RKO (cell line): Measurements from ENCODE around the gene U2AF2.

Source experiments
- DNase-seq: peaks from one replicate; pipeline ENCODE4 v3.0.0-alpha.2; 2016; ENCODE audit warnings: low spot score

Gene U2AF2

DNA sequence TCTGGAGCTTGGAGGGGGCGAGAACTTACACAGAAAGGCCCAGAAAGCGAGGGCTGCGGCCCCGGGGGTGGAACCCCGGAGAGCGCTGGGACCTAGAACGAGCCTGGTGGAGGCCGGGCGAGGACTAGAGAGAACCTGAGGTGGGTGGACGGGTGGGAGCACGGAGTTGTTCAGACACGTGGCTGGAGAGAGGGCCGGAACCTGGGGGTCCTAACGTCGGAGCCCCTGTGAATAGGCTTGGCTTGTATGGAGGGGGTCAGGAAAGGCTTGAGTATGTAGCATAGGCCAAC is 11.0 kb upstream of the U2AF2 start:
- no peak for DNase-seq

GRCh38 chr19:55644191-55644833 is 10.5 kb upstream of the U2AF2 start:
- no peak for DNase-seq

GRCh38 chr19:55644842-55645511 is 9.9 kb upstream of the U2AF2 start:
- DNase-seq, result peak; percentile 47

DNA sequence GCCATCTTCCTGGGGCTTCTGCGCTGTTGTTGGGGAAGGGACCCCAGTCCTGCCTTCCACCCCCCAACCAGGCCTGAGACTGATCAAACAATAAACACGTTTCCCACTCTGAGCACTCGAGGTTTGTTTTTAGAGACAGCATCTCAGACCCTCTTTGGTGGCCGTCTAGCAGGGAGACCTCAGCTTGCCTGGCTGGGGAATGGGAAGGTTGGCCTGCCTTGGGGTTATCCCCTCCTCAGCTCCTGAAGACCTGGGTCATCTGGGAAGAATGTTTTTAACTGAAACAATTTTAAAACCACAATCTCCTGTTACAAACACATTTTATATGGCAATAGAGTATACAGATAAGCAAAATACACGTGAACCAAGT is 9.3 kb upstream of the U2AF2 start:
- DNase-seq, result no peak

GRCh38 chr19:55646889-55647731 is 7.7 kb upstream of the U2AF2 start:
- peak; percentile 34 for DNase-seq

DNA sequence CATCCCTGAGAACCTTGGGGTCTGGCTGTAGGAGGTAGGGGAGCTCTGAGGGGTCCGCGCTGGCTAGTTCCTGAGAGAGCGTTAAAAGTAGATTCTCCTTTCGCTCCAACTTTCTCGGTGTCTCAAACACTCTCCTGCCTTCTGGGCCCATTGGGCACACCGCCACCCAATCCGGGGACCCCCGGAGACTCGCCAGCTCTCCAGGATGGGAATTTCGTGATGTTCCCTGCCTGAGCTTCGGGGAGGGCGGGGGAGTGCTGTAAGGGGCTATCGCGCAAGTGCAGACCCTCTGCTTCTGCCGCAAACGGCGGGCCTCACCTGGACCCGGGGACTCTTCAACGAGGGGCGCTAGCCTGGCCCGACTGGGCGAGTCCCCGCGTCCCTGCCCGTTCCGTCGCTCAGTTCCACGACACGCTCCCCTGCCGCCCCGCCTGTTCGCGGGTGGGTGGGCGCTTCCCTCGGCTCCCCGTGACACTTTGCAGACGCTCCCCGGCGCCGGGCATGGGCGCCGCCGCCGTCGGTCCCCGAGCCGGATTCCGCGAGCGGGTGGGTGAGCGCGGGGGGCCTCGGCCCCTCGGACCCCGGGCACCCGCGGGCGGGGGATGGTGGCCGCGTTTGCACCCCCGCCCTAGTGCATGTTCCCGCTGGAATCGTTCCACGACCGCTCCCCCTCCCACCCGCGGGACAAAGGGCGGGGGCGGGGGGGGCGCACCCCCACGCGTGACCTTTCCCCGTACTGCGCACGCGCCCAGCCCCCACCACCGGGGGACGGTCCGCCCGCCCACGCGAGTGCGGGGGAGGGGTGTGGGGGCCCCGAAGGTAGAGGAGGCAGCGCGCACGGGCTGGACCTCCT is 6.9 kb upstream of the U2AF2 start, which contains the start of gene CCDC106:
Gene CCDC106, plus strand, starts transcription at position 481 of the 853 bp plus-strand sequence. CDS start 835 bp downstream, outside the sequence.
- DNase-seq, result no peak

GRCh38 chr19:55648585-55649267 is 6.1 kb upstream of the U2AF2 start:
- DNase-seq, result no peak

DNA sequence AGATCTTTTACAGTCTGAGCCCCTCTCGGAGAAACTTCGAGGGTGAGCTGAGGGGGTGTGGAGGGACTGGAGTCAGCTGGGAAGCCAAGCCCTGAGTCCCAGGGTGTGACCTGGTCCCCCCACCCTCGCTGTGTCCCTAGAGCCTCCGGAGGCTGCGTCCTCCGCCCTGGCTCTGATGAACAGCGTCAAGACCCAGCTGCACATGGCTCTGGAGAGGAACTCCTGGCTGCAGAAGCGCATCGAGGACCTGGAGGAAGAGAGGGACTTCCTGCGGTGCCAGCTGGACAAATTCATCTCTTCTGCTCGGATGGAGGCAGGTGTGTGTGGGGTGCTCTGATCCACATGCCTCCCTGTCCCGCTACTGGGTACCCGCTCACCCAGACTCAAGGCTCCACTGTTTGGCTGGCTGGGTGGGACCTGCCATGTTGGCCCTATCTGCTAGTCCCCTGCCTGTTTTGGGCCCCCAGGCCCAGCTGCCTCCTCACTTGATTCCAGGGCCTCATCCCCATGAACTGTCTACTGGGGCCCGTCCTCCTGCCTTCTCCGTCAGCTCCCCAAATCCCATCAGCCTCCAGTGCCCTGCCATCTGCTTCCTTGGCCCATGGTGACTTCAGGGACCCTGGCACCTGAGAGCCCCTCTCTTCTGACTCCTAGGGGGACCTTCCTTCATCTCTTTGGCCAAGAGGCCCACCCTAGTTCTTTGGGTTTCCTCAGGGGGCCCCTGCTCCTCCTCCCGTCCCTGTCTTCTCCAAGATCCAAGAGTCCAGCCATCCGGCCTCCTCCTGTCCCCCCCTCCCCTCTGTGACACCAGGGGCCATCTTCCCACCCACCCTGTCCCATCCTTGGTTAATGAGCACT is 5.3 kb upstream of the U2AF2 start:
- no peak for DNase-seq

GRCh38 chr19:55650126-55650557 is 4.7 kb upstream of the U2AF2 start:
- DNase-seq, result no peak

DNA sequence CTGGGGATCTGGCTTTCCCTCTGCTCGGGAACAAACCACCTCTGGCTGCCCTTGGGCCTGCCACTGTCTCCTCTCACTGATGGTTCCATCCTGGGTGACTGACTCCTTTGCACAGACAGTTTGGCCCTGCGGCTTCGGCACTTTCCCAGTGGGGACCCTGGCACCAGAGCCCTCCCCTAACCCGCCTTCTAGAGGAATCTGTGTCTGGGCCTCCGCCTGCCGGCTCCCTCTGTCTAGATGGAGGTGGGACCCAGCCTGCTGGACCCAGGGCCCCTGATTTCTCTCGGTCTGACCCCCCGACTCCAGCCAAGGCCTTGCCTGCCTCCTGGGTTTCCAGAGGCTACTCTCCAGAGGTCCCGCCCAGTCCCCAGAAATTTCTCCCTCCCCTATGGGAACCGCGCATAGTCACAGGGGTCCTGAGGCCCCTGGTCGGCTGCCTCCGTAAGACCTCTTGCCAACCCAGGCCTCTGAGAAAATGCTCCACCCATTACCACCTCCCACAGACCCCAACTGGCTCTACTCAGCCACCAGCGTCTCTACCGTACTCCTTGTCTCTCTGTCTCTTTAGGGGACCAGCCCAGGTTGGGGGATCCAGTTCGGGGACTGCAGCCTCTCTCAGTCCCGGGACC is 4.1 kb upstream of the U2AF2 start:
- DNase-seq, result no peak

DNA sequence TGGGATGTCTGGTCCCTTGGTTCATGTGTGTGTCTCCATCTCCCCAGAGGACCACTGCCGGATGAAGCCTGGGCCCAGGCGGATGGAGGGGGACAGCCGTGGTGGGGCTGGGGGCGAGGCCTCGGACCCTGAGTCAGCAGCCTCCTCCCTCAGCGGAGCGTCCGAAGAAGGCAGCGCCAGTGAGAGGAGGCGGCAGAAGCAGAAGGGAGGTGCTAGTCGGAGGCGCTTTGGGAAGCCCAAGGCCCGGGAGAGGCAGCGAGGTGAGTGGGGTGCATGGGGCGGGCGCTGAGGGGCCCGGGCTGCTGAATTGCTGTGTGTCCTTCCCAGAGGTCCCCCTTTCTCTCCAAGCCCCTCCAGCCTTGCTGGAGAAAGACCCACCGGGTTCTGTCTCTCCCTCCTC is 3.6 kb upstream of the U2AF2 start:
- DNase-seq, result no peak

DNA sequence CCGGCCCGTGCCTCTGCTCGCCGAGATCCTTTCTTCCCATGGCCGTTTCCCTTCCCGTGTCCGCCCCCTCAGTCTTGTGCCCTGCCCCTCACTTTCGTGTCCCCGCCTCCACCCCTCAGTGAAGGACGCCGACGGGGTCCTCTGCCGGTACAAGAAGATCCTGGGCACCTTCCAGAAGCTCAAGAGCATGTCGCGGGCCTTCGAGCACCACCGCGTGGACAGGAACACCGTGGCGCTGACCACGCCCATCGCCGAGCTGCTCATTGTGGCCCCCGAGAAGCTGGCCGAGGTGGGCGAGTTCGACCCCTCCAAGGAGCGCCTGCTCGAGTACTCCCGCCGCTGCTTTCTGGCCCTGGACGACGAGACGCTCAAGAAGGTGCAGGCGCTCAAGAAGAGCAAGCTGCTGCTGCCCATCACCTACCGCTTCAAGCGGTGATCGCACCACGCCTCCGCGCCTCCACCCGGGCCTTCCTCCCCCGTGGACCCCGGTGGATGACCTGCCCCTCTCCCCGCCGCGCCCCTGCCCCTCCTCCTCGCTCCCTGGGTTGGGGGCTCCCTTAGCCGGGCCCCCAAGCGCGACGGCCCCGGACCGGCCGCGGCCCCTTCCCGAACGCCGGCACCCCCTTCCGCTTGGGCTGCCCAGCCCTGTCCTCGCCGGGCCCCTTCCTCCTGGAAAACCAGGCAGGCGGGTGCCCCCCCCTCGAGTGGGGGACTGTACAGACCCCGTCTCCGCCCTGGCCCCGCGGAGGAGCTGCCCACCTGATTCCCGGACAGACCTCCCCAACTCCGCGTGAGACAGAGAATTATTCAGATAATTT is 2.3 kb upstream of the U2AF2 start:
- DNase-seq, result no peak

DNA sequence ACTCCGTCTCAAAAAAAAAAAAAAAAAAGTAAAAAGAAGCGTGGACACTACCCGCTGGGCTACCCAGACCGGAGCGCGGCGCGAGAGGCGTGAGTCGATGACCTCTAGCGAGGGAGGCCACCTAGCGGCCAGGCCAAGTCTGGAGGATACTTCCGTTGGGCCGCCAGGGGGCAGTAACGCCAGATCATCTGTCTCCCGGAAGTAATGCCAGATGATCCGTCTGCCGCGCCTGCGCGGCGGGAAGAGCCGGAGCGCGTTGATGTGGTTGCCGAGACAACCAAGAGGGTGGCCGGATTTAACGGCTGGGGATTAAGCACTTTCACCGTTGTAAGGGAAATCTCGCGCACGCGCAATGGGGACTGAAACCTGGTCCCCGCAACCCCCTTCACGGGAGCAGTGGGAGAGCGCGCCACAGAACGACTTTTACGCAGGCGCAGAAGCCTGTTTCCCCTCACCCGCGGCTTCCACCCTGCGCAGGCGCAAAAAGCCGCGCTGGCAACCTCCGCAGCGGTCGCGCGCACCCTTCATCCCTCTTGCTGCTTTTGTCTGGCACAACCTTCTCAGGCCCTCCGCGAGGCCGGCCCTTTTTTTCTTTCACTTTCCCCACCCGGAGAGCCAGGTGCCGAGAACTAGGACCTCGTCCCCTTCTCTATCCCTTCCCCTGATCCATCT is 1.0 kb upstream of the U2AF2 start:
- DNase-seq, result peak; percentile 98

- peak; percentile 99 for DNase-seq
These were observed 440 bp upstream of the U2AF2 start for GRCh38 chr19:55654323-55654867.

GRCh38 chr19:55655648-55656040 is 809 bp downstream of the U2AF2 start:
- no peak for DNase-seq

- no peak for DNase-seq
These were observed 1.7 kb downstream of the U2AF2 start for GRCh38 chr19:55656552-55656951.

- DNase-seq, result peak; percentile 39
These were observed 2.3 kb downstream of the U2AF2 start for GRCh38 chr19:55656988-55657747.
